Left colon (tissue), 2 donors: Measurements from ENCODE around the gene AMMECR1. TPM values are rescaled to one million over a fixed set of nuclear protein-coding genes. Genes with fewer than 3 reads are reported as not detected.

Source experiments
- ATAC-seq: fragments of 200-7000 bp; cut with Tn5 transposase; one replicate; pipeline ENCODE4 v1.9.1; 2020; ENCODE audit warnings: mild to moderate bottlenecking, moderate library complexity
- DNase-seq, 2 donors: peaks; one replicate each; pipeline ENCODE4 v3.0.0-alpha.2; 2020
- intact Hi-C, 2 donors: fragments of 100-400 bp; cut with DNase I in 1 of 2; cut with micrococcal nuclease in 1 of 2; formaldehyde crosslinking; loops; one replicate each; pipeline versions ENCODE4 v1.11.2 to v1.14.0; 2022; cut with DNase I, micrococcal nuclease
- total RNA-seq, 2 donors: library from RNA; stranded (reverse); fragmentation: NEBNext Ultra II Directional; extraction: Animal tissue kit (Norgen Biotek cat#: 25700); gene quantifications; one replicate each; pipeline ENCODE4 v1.2.1, GENCODE V29; 2021
- donor health status: DM: no; HTN: no; CAD: no.
- donor health status: DM: yes; HTN: yes; CAD: no.

Gene AMMECR1
- total RNA-seq, 2 donors from 2014 or later: 7.5 to 9.7 TPM

GRCh38 chrX:110316351-110317060 is 1.4 kb downstream of the AMMECR1 start:
- DNase-seq: no peak
- no peak for ATAC-seq
- intact Hi-C loops: no loop called here

DNA sequence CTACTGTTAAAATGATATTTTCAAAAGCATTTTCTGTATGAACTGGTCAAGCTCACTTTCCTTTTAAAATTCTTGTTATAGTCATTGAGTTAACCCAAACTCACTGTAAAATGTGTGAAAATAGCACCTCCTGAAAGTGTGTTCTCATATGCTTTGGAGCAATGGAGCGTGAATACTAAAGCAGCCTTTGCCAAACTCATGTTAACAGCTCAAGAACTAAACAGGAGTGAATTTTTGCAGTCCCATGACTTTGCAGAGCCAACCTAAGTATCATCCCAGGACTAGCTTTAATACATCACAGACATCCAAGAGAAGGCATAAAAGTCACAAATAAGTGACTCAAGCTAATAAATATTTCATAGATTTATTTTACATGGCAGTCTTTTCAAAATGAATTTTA is 2.3 kb downstream of the AMMECR1 start:
- intact Hi-C loops: no loop called here
- ATAC-seq (no peak), DNase-seq (no peak)

DNA sequence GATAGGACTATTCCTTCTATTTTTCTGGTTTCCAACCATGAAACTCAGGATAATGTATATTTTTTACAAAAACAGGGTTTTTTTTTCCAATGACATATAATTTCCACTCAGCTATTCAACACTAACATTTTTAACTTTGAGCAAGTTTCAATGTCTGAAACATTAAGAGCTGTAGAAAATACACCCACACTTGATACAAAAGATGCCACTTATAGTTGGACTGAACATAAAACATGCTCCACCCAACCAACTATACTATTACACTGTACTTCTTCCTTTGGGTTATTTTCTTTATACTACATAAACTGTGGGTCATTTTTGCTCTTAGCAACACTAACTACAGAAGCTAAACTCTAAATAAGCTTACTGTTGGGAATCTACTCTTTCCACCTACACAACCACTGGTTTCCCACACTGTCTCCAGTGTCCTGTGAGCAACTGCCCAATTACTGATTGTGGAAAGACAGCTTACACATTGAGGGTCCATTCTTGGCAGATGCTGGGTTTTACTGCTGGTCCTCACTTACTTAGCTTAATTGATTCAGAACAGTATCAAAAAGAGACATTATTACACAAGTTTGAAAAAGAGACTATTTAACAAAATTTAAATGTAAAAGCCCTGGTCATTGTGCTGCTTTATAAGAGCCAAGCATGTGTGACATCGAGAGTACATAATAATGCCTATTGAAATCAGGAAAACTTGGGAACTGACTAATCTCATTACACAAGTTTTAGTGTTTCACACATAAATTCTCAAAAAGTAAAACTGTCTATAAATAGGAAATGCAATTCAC is 6.3 kb downstream of the AMMECR1 start:
- DNase-seq (no peak), ATAC-seq (no peak)
- intact Hi-C loops: no loop called here

- DNase-seq: no peak
- intact Hi-C loops: no loop called here
- peak; percentile 50 for ATAC-seq
These were observed 7.0 kb downstream of the AMMECR1 start for GRCh38 chrX:110310896-110311295.

DNA sequence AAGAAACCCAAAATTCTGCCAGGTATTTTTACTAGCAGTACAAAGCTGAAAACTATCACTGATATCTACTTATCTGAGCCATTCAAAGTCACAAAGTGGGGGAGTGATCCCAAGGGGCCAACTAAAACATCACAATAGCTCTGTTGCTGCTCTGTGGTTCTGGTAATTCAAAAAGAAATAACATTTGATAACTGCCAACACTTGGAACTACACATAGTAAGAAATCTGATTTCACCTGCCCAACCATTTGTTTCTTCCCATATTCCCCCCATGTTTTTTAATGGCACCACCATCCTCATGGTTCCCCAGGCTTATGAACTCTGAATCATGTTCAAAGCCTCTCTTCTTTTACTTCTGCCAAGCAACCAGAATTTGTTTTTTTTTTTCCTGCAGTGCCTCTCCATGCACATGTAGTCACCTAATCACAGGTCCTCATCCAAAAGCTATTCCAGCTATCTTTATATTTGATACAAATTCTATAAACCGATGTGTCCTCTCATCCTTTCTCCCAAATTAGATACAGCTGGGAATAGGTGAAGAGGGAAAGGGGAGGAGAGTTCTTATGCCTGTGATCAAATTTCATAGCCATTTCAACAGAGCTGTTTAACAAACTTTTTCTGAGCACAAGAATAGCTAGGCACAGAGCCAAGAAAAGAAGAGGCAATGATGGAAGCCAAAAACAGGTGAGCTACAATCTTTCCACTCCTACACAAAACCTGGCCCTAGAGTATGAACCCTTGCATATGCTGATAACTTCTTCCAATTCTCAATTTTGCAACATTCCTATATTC is 7.7 kb downstream of the AMMECR1 start:
- intact Hi-C loops: no loop called here
- DNase-seq (no peak), ATAC-seq (no peak)

GRCh38 chrX:110308220-110308619 is 9.7 kb downstream of the AMMECR1 start:
- ATAC-seq (no peak), DNase-seq (no peak)
- intact Hi-C loops: no loop called here

- intact Hi-C loops: no loop called here
- ATAC-seq (no peak), DNase-seq (no peak)
These were observed 13.0 kb downstream of the AMMECR1 start for GRCh38 chrX:110304884-110305283.

DNA sequence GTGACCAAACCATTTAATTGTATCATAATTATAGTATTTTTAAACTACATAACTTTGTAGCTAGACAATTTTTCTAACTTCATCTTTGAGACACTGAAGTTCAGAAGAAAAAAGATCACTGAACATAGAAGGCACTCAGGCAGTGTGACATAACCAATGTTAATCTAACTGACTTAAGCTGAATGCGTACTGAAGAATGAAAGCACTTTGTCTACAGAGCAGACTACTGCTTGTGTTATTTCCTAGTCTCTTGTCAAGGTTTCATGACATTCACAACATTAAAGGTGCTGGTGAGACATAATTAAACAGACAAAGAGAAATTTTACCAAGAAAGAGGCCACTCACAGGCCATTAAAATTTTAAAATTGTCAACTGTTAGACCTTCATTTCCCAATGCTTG is 13.5 kb downstream of the AMMECR1 start:
- intact Hi-C loops: no loop called here
- DNase-seq (no peak), ATAC-seq (no peak)

GRCh38 chrX:110302975-110303374 is 14.9 kb downstream of the AMMECR1 start:
- ATAC-seq (no peak), DNase-seq (no peak)
- intact Hi-C loops: no loop called here

- ATAC-seq: no peak
- intact Hi-C loops: no loop called here
- no peak for DNase-seq
These were observed 16.7 kb downstream of the AMMECR1 start for GRCh38 chrX:110301194-110301593.

- ATAC-seq (no peak), DNase-seq (no peak)
- intact Hi-C loops: no loop called here
These were observed 23.8 kb downstream of the AMMECR1 start for GRCh38 chrX:110294087-110294486.

DNA sequence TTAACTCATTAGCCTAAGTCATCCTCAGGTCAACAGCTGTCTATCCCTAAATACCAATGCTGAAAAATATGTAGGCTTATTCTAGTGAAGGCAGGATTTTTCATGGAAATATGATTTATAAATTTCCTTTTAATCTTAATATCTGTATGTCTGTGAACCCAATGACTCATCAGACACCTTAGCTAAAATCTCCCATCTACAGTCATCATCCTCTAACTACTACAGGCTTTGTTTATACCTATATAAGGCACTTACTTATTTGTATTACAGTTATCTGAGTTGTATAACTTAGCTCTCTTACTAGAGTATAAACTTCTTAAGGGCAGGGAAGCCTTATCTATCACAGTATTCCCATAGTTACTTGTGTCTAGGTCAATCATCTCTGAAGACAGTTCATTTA is 24.2 kb downstream of the AMMECR1 start:
- intact Hi-C loops: no loop called here
- DNase-seq (no peak), ATAC-seq (no peak)

DNA sequence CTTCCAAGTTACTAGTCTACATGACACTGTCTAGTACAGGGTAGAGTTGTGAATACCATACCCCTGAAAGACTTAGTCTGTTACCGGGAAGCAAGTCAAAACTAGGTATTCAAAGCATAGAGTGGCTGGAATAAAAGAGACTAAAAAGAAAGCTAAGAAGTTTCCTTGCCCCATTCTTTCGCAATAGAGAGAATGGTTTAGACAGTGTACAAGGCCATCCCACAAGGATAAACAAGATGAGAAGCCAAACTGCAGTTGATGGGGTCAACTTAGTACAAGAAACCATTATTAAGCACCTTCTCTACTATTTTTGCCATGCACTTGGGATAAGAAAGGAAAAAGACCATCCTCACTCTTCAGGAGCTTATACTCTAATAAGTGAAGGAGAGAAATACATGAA is 30.3 kb downstream of the AMMECR1 start:
- ATAC-seq: no peak
- no peak for DNase-seq
- intact Hi-C loops: no loop called here

- ATAC-seq (no peak), DNase-seq (no peak)
- intact Hi-C loops: no loop called here
These were observed 31.8 kb downstream of the AMMECR1 start for GRCh38 chrX:110286106-110286505.

GRCh38 chrX:110284159-110284558 is 33.7 kb downstream of the AMMECR1 start:
- intact Hi-C loops: no loop called here

GRCh38 chrX:110282922-110283321 is 35.0 kb downstream of the AMMECR1 start:
- ATAC-seq: peak; percentile 53
- DNase-seq: no peak
- intact Hi-C loops: no loop called here

More at GRCh38 chrX:110284159-110284558, 33.7 kb downstream of the AMMECR1 start:
- no peak for DNase-seq
- no peak for ATAC-seq

DNA sequence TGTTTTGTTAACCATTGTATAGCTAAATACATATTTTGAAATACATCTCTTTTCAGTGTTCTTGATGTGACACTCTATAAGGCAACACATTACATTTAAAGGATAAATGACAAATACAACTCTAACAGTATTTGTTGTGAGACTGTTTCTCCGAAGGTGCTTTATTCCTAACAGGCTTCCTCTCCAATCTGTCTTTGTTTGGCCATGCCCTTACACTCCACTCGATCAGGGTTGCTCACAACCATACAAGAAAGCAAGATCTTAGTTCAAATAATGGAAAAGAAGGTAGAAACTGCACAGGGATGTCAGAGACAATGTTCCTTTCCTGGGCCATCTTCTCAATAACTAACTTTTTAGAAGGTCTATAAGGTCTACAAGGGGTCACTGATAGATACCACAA is 36.5 kb downstream of the AMMECR1 start:
- intact Hi-C loops: no loop called here
- no peak for ATAC-seq
- no peak for DNase-seq

DNA sequence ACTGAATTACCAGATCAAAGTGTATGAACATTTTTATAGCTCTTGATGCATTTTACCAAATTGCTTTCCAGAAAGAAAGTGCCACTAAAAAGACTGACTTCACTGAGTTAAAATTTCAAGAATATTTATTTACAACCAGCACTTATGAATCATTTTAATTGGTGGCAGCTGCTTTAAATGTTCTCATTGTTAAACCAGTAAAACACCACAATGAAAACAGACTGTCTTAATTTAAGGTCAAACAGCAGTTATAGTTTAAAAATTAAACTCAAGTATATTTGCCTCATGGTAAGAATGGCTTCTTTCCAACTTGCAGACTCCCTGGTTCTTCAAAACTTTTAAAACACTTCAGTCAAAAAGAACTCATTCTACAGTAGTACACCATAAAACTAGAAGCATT is 36.9 kb downstream of the AMMECR1 start:
- ATAC-seq: peak; percentile 50
- no peak for DNase-seq
- intact Hi-C loops: no loop called here

GRCh38 chrX:110277609-110278008 is 40.3 kb downstream of the AMMECR1 start:
- ATAC-seq: no peak
- intact Hi-C loops: no loop called here
- DNase-seq: no peak

DNA sequence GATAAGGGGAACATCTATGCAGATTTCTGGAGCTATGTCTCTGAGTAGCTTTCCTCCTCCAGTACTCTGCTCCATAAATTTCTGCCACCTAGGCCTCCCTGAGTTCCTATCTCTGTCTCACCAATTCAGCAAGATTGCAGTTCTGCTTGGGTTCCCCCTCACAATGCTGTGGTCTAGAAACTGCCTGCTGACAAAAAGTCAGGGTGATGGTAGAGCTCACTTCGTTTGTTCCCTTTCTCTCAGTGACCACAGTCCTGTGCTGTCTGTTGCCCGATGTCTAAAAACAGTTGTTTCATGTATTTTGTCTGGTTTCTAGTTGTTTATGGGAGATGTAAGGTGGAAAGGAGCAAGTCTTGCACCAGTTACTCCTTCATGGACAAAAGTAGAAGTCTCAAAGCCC is 41.1 kb downstream of the AMMECR1 start:
- DNase-seq (no peak), ATAC-seq (no peak)
- intact Hi-C loops: no loop called here
